ENCODE data around the gene C9orf43.

DNA sequence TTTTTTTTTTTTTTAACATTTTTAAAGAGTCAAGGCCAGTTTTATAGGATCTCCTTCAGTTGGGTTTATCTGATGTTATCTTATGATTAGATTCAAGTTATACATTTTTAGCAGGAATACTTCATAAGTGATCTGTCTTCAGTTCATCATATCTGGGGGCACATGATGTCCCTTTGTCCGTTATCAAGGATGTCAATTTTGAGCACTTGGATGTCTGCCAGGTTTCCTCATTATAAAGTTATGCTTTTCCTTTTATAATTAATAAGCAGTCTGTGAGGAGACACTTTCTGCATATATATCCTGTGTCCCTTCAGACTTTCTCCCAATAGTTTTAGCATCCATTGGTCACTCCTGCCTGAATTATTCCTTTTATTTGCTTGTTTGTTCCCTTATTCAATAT lies 45.6 kb upstream of the C9orf43 start:
- TF ChIP-seq GATA2 (IDR thresholded peaks at IDR 0.05; ENCODE audit: low read depth, low read length) = no peak
- no peak for TF ChIP-seq GATA3 (IDR thresholded peaks at IDR 0.05; ENCODE audit: low read depth, low read length)

All from SH-SY5Y (cell line).